ENCODE data around the gene LEKR1.
A peak's percentile ranks its signal among the peaks of the same experiment; 100 is the strongest.

Gene LEKR1

DNA sequence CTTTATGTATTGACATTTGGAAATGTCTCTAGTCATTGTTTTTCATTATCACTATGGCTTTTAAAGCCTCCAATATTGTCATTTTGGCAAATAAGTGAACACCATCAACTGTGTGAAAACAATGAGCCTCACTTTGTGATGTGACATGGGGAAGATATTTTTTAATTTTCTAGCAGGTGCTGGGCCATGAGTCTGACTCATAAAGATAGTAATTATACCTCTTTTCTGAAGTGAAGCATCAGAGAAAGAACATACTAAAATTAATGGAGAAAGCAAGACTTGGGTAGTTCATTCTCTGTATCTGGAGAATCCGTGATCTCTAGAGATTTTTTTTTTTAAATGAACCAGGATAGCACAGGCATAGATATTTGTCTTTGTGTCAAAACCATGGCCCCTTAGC is 233.0 kb downstream of the LEKR1 start:
- DNase-seq (ENCODE audit: low spot score) = no peak

- DNase-seq (ENCODE audit: low spot score) = no peak
These were observed 233.5 kb downstream of the LEKR1 start for GRCh38 chr3:157059661-157060060.

- no peak for DNase-seq (ENCODE audit: low spot score)
These were observed 235.1 kb downstream of the LEKR1 start for GRCh38 chr3:157061265-157061664.

DNA sequence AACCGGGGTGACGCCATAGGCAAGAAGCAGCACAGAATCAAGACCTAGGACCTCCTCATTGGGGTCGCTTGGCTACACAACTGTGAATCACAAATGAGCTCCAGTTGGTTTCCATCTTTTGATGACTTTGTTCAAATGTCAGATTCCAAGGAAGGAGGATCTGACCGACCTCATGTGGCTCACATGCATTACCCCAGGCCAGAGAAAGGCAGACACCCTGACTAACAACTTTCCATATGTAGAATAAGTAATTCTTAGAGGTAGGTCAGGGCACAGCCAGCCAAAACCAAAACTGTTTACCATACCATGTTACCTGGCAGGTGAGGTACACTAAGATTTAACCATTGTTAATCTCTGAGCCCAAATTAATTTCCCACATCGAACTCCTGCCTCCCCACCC is 237.3 kb downstream of the LEKR1 start:
- DNase-seq (ENCODE audit: low spot score) = no peak

DNA sequence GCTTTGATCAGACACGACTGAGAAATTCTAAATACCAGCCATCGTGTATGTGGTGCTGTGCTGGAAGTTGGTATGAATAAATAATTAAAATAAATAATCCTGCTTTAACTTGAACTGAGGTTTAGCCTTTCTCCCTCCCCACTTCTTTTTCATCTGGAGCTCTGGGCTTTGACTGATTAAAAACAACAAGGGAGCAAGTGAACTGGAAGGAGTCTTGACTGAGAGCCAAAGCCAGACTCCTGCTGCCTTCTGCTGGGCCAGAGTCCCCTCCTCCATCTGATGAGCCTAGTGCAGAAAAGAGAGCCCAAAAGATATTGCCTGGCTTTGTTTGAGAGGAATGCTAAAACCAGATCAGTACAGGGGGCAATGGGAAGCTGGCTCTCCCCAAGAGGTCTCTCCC is 237.8 kb downstream of the LEKR1 start:
- peak; percentile 6 for DNase-seq (ENCODE audit: low spot score)

DNA sequence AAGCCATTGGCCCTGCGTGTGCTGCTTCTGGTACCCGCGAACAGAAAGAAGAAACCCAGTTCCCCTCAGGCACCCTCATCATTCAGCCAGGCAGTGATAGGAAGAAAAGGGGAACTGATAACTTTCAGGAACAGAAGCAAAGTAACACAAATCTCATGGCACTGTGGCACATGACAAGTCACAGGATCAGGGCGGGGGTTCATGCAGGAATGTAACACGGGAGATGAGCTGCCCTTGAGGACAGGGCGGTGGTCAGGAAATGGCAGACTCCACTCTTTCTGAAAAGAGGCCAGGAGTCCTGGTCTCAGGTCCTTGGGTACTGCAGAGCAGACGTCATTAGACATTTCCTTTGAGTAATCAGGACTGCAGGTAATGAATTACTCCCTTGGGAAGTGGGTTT is 238.2 kb downstream of the LEKR1 start:
- DNase-seq (ENCODE audit: low spot score) = no peak

DNA sequence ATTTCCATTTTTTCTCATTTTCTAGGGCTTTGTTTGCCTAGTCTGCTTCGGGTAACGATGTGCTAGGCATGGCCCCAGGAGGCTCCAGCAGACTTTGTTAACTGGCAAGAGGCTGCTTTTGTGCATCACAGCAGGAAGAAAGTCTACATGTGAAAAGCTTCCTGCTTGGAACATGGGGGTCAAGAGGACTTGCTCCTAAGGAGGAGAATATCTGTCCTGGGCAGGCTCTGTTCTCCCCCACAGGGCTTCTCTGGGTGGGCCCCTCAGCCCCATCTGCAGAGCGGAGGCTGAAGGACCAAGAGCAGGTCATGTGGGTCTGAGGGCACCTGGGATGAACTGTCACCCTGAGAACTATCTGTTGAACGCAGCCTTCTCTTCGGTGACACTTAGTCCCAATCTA is 239.0 kb downstream of the LEKR1 start:
- no peak for DNase-seq (ENCODE audit: low spot score)

DNA sequence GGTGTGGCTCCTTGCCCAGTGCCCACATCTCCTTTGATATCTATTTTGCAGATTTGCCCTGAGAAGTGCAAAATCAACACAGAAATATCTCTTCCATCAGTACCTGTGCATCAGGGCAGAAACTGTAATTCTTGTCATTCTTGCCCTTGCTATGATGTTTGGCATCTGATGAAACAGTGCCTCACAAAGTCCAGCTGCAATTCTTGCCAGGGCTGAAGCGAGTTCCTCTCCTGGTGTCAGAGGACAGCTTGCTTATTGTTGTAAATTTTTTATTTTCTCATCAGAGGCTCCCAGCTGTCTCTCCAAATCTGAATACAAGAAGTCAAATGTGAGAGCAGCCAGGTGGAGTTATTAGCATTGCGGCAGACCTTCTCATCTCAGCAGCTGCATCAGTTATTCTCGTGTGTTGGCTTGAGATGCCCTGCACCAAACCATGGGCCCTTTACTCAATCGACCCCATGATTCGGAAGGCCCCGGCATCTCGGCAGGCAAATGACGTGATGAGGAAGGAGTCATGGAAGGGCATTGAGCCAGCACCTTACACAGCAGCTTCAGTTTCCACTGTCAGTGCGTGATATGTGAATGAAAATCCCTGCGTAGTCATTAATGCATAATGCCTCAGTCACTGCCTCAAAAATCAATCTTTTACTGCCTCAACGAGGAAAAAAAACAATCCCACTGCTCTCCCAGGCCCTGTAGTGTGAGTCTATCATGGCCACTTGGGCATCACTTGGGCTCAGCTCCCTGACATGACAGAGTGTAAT is 240.4 kb downstream of the LEKR1 start:
- DNase-seq (ENCODE audit: low spot score) = peak; percentile 67

DNA sequence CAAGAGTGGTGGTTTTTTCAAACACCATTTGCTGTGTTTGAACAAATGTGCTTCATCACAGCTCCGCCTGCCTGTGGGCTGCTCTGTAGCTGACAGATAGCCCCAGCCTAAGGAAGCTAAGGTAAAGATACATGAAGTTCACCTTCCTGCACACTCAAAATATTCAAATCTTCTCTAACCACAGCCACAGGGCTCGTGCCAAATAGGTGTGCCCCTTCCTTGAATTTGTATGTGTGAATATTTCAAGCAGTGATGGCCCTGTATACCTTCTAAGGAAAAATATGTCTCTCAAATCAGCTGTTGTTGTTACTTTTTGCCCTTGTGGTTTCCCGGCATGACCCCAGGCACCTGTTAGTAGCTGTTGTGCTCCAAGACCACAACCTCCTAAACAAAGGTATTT is 241.0 kb downstream of the LEKR1 start:
- no peak for DNase-seq (ENCODE audit: low spot score)

- DNase-seq (ENCODE audit: low spot score) = no peak
These were observed 243.3 kb downstream of the LEKR1 start for GRCh38 chr3:157069406-157069805.

DNA sequence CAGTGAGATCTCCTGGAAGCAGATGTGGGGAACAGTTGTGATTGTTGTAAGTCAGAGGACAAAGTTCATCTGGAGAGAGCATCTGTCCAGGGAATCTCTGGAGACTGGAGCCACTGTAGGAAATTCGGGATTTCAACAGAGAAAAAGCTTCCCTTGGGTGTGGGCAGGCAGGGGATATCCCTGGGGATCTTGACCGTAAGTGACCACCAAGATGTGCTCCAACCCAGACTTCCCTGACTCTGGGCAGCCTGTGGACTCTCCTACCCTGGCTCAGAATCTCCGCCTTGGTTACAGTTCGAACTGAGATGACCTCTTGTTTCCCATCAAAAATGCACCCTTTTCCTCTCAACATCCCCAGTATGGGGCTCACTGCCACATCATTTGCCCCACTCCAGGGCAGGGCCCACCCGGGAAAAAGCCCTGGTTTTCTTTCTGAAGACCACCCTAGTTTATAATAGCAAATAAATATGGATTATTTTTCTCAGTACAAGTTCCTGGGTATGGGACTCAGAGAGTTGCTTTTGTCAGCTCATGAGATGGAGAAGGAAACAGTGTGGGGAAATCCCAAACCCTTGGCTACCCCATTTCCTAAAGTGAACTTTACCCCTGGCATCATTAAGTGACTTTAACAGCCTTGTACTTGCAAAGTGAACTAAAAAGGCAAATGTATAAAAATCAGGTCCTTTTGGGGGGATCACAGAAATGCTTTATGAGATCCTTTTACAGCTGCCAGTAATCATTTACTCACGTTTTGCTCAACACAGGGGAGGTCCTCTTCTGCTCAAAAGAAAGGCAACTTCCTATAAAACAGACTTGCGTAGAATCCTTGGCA is 243.9 kb downstream of the LEKR1 start:
- no peak for DNase-seq (ENCODE audit: low spot score)

DNA sequence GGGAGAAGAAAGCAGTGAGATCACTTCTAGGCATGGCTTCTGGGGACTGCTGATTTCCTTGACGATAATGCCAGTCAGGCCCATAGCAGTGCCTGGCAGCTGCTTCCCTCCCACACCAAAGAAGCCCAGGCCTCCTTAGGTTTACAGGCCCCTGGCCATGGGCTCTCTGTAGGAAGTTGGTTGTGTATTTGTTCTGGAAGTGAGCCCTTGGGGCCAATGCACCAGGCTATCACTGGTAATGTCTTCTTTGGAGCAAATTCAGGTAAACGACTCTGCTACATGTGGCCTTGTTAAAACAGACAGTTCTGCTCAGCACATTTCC is 244.5 kb downstream of the LEKR1 start:
- peak; percentile 17 for DNase-seq (ENCODE audit: low spot score)

DNA sequence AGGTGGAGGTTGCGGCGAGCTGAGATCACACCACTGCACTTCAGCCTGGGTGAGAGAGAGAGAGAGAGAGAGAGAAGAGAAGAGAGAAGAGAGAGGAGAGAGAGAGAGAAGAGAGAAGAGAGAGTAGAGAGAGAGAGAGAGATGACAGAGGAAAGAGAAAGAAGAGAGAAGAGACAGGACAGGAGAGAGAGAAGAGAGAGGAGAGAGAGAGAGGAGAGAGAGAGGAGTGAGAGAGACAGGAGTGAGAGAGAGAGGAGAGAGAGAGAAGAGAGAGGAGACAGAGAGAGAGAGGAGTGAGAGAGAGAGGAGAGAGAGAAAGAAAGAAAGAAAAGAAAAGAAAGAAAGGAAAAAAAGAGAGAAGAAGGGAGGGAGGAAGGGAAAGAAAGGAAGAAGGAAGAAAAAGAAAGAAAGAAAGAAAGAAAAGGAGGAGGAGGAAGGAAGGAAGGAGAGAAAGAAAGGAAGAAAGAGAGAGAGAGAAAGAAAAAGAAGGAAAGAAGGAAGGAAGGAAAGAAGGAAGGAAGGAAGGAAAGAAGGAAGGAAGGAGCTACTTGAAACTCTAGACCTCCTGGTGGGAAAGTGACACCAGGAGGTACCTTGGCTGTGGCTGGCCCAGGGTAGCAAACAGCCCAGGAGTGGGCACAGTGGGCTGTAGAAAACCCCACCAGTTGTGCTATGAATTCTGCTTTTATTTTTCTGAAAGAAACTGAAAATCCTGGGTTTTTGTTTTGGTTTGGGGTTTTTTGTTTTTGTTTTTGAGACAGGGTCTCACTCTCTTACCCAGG is 245.8 kb downstream of the LEKR1 start:
- no peak for DNase-seq (ENCODE audit: low spot score)

GRCh38 chr3:157073810-157074209 is 247.7 kb downstream of the LEKR1 start:
- DNase-seq (ENCODE audit: low spot score) = peak; percentile 85

DNA sequence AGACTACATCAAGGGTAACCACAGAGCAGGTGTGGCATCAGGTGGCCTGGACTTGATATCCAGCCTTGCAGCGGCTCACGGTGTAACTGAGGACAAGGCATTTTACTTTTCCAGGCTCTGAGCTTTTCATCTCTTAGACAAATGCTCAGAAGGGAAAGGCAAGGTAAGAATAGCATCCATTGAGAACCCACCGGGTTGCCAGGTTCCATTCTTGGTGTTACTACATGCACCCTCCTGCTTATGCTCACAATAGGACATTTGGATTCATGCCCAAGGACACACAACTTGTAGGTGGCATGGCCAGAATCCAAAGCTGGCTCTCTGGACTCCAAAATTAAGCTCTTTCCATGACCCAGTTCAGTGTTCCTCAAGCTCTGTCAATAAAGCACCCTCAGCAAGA is 248.3 kb downstream of the LEKR1 start:
- no peak for DNase-seq (ENCODE audit: low spot score)

- no peak for DNase-seq (ENCODE audit: low spot score)
These were observed 248.8 kb downstream of the LEKR1 start for GRCh38 chr3:157074981-157075380.

DNA sequence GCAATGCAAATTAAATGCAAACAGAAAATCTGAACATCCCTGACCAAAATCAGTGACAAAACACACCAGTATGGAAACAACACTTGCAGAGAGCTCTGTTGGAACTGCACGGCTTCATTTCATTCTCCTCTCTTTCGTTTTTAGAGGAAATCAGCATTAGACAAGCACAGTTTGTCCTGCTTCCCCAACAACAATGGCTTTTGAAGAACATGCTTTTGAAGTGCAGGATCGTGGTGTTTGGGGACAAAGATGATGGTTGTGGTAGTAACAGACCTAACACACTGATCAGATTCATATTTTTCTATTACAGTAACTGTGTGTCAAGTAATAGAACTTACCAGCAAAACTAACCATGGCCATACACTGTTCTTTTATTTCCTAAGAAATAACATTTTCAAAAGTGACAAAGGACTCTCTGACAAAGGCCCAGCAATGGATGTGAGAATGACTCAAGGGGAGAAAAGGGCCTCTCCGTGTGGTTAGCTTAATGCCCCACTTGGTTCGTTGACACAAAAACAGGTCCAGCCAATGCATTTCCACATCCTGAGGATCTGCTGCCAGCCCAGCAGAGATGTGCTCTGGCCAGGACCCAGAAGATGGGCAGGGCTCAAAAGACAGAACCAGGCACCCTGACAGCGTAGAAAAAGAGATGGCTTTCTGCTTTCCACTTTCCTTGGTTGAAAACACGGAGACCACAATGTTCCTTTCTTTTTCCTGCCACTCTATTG is 249.7 kb downstream of the LEKR1 start:
- DNase-seq (ENCODE audit: low spot score) = peak; percentile 73

GRCh38 chr3:157077565-157077991 is 251.4 kb downstream of the LEKR1 start:
- peak; percentile 81 for DNase-seq (ENCODE audit: low spot score)

- no peak for DNase-seq (ENCODE audit: low spot score)
These were observed 252.1 kb downstream of the LEKR1 start for GRCh38 chr3:157078131-157078810.

GRCh38 chr3:157078811-157079185 is 252.6 kb downstream of the LEKR1 start:
- DNase-seq (ENCODE audit: low spot score) = no peak

GRCh38 chr3:157079676-157080369 is 253.7 kb downstream of the LEKR1 start:
- no peak for DNase-seq (ENCODE audit: low spot score)
